Activated CD4-positive, alpha-beta T cell treated with anti-CD3 and anti-CD28 coated beads for 36 hours (primary cell): Measurements from ENCODE around the gene ALPK1. TPM values are rescaled to one million over a fixed set of nuclear protein-coding genes. Genes with fewer than 3 reads are reported as not detected.

Experiments used
- ATAC-seq: fragments of 200-7000 bp; cut with Tn5 transposase; one replicate; pipeline ENCODE4 v1.10.0; 2021; ENCODE audit warnings: mild to moderate bottlenecking, moderate library complexity
- CTCF ChIA-PET: fragments of 350-600 bp; sonication (Branson Sonifier 250); formaldehyde crosslinking; loops from one replicate; lab custom pipeline; 2021; ENCODE audit warnings: antibody characterized with exemption; lab: Charles Lee
- POLR2A ChIA-PET: fragments of 350-600 bp; sonication (Branson Sonifier 250); formaldehyde crosslinking; loops from one replicate; lab custom pipeline; 2021; ENCODE audit warnings: antibody characterized with exemption, inconsistent platforms; lab: Charles Lee
- DNase-seq: peaks from one replicate; pipeline ENCODE4 v3.0.0-alpha.2; 2020
- H3K27ac Mint-ChIP-seq: one replicate; pipeline ENCODE4 v1.8.0; 2021; ENCODE audit warnings: mixed read lengths
- H3K27me3 Mint-ChIP-seq: one replicate; pipeline ENCODE4 v1.8.0; 2021; ENCODE audit warnings: mixed read lengths
- H3K36me3 Mint-ChIP-seq: one replicate; pipeline ENCODE4 v1.8.0; 2021; ENCODE audit warnings: low read depth, mixed read lengths
- H3K4me1 Mint-ChIP-seq: one replicate; pipeline ENCODE4 v1.8.0; 2021; ENCODE audit warnings: mixed read lengths
- H3K4me3 Mint-ChIP-seq: one replicate; pipeline ENCODE4 v1.8.0; 2021; ENCODE audit warnings: mild to moderate bottlenecking, moderate library complexity, mixed read lengths
- H3K9me3 Mint-ChIP-seq: one replicate; pipeline ENCODE4 v1.8.0; 2021; ENCODE audit warnings: low read depth, mixed read lengths
- intact Hi-C, 2 experiments: fragments of 100-400 bp; cut with DNase I in 1 of 2; cut with micrococcal nuclease in 1 of 2; formaldehyde crosslinking; loops; one replicate each; pipeline versions ENCODE4 v1.14.2 to v1.15.1; 2022 to 2024; cut with DNase I, micrococcal nuclease
- total RNA-seq, 2 experiments: library from RNA; stranded (reverse); gene quantifications; one replicate each; pipeline ENCODE4 v1.2.3, GENCODE V29; 2021

Gene ALPK1
- total RNA-seq, 2 experiments from 2014 or later: 23.2 to 24.3 TPM

DNA sequence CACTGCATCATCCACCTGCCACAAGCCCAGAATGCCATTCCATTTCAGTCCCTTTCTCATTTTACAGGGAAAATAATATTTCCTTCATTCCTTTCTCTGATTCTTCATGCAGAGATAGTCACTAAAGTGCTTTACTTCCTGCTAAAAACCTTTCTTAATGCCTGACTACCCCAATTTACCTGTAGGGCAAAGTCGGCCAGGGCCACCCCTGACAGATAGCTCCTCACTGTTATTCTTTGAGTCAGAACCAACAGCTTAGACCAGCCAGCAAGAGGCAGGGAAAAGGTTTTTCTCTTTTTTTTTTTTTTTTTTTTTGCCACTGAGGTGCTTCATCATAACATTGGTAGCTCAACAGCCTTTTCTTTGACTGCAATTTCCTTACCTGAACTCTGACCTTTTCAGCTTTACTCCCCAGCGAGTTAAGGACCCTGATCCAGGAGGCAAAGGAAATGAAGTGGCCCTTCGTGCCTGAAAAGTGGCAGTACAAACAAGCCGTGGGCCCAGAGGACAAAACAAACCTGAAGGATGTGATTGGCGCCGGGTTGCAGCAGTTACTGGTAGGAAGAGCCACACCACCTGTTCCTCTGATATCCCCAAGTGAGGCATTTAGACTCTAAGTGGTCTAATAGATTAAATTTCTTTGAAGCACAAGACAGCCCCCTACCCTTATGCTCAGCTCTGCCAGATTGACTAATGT, 85.0 kb downstream of the ALPK1 start:
- Mint-ChIP-seq H3K36me3 (peaks cover 25% of the 10 kb centered on the region), H3K27me3 (no peaks in the 10 kb centered on the region), H3K4me1 (no peaks in the 10 kb centered on the region), H3K4me3 (no peak overlapping the region), H3K9me3 (no peaks in the 10 kb centered on the region), H3K27ac (no peak overlapping the region)
- DNase-seq (no peak), ATAC-seq (no peak)
- intact Hi-C loops: no loop called here
- POLR2A ChIA-PET: no interaction called here
- CTCF ChIA-PET: interaction anchor here (0.6 kb wide), 2 partner anchors 12 to 70 kb away, joined by 3 read pairs; no protein-coding TSS in a partner anchor

- Mint-ChIP-seq H3K27me3 (no peaks in the 10 kb centered on the region), H3K4me3 (no peak overlapping the region), H3K9me3 (no peaks in the 10 kb centered on the region), H3K4me1 (no peaks in the 10 kb centered on the region), H3K27ac (no peak overlapping the region), H3K36me3 (peaks cover 10% of the 10 kb centered on the region)
- CTCF ChIA-PET: interaction anchor here (2.2 kb wide), 1 partner anchor 9 kb away, joined by 10 read pairs; no protein-coding TSS in a partner anchor
- ATAC-seq (no peak), DNase-seq (no peak)
- intact Hi-C loops: no loop called here
- POLR2A ChIA-PET: no interaction called here
These were observed 88.9 kb downstream of the ALPK1 start for GRCh38 chr4:112386071-112386470.

GRCh38 chr4:112402098-112402497, 104.9 kb downstream of the ALPK1 start:
- Mint-ChIP-seq H3K36me3 (peaks cover 14% of the 10 kb centered on the region), H3K4me1 (no peaks in the 10 kb centered on the region), H3K27ac (no peak overlapping the region), H3K4me3 (no peak overlapping the region), H3K27me3 (no peaks in the 10 kb centered on the region), H3K9me3 (peaks cover 2% of the 10 kb centered on the region)
- DNase-seq (no peak), ATAC-seq (no peak)
- intact Hi-C loops: no loop called here
- CTCF ChIA-PET: no interaction called here
- POLR2A ChIA-PET: no interaction called here

DNA sequence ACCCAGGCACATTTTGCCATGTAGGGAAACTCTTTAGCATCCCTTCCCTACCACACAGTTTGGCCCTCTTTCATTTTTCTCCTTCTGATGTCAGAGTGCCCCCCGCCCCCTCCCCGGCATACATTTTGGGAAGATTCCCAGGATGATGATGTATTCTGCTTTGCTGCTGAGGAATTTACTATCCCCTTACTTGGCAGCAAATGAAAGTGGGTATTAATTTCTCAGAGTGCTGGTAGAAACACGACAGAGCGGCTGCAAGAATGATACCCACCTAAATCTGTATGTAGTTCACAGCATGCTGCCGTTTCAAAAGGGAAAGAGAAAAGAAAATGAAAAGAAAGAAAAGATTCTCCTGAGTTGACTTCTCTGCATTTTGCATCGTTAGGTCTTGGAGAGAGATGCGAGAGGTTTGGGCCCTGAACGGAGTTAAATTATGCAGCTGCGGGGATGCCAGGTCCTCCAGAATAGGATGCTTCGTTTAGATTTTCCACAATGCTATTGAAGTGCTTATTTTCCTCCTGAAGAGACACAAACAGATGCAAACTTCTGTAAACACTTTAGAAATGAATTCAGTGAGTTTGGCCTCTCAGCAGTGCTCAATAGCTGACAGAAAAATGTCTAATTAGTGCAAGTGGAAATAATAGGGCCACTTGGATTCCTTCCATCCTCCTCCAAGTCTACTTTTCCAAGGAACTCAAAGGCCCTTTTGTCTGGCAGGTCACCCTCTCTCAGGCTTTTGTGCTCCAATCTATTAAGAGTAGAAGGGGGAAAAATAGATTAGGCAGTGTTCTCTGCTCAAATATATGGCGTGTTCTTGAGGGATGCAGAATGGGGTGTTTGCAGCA, 106.2 kb downstream of the ALPK1 start:
- no peak overlapping the region for H3K27ac Mint-ChIP-seq
- ATAC-seq: no peak

GRCh38 chr4:112410364-112410763, 113.2 kb downstream of the ALPK1 start:
- ChIA-PET CTCF (no interaction called here), POLR2A (no interaction called here)
- Mint-ChIP-seq H3K27ac (no peak overlapping the region), H3K36me3 (peaks cover 11% of the 10 kb centered on the region), H3K9me3 (no peaks in the 10 kb centered on the region), H3K27me3 (no peaks in the 10 kb centered on the region), H3K4me1 (no peaks in the 10 kb centered on the region), H3K4me3 (no peak overlapping the region)
- DNase-seq (no peak), ATAC-seq (no peak)
- intact Hi-C loops: no loop called here

More for the DNA sequence above, 106.2 kb downstream of the ALPK1 start:
- no peak for DNase-seq
- POLR2A ChIA-PET: no interaction called here
- intact Hi-C loops: no loop called here
- Mint-ChIP-seq H3K9me3 (no peaks in the 10 kb centered on the region), H3K36me3 (peaks cover 11% of the 10 kb centered on the region), H3K4me3 (no peak overlapping the region), H3K4me1 (no peaks in the 10 kb centered on the region), H3K27me3 (no peaks in the 10 kb centered on the region)
- CTCF ChIA-PET: no interaction called here

- intact Hi-C loops: no loop called here
- no peak for DNase-seq
- no peaks in the 10 kb centered on the region for H3K4me1 Mint-ChIP-seq
- H3K9me3 Mint-ChIP-seq: no peaks in the 10 kb centered on the region
- ATAC-seq: no peak
- CTCF ChIA-PET: no interaction called here
- no peak overlapping the region for H3K27ac Mint-ChIP-seq
- peaks cover 11% of the 10 kb centered on the region for H3K36me3 Mint-ChIP-seq
- POLR2A ChIA-PET: no interaction called here
- H3K4me3 Mint-ChIP-seq: no peak overlapping the region
- H3K27me3 Mint-ChIP-seq: no peaks in the 10 kb centered on the region
These were observed 113.6 kb downstream of the ALPK1 start for GRCh38 chr4:112410804-112411203.

DNA sequence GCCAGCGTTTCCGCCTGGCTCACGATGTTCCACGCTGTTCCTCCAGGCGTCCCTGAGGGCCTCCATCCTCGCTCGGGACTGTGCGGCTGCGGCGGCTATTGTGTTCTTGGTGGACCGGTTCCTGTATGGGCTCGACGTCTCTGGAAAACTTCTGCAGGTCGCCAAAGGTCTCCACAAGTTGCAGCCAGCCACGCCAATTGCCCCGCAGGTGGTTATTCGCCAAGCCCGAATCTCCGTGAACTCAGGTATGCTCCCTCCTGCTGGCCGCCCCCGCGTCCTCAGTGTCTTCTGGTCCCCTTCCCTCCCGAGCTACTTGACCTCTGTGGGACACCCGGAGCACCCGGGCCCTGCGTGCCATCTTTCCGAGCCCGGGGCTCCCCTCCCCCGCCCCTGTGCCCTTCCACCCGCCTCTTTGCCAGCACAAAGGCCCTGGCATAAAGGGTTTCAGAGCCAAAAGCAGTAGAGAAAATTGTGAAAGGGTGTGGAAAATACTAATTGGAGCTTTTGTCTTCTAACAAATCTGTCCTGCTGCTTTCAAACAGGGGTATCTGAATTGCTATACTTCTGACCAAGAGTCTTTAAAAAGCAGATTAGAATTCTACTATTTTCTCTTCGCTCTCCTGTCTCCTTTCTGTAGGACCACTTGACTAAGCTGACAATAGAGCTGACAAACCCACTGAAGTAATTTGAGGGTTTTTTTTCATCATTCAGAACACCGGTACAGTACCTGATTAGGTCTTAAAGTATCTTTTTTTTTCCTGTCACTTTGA, 114.8 kb downstream of the ALPK1 start:
- H3K27ac Mint-ChIP-seq: no peak overlapping the region
- DNase-seq (no peak), ATAC-seq (no peak)
- CTCF ChIA-PET: no interaction called here
- H3K9me3 Mint-ChIP-seq: no peaks in the 10 kb centered on the region
- POLR2A ChIA-PET: no interaction called here
- peaks cover 17% of the 10 kb centered on the region for H3K36me3 Mint-ChIP-seq
- intact Hi-C loops: no loop called here
- H3K4me3 Mint-ChIP-seq: no peak overlapping the region
- no peaks in the 10 kb centered on the region for H3K4me1 Mint-ChIP-seq
- no peaks in the 10 kb centered on the region for H3K27me3 Mint-ChIP-seq

DNA sequence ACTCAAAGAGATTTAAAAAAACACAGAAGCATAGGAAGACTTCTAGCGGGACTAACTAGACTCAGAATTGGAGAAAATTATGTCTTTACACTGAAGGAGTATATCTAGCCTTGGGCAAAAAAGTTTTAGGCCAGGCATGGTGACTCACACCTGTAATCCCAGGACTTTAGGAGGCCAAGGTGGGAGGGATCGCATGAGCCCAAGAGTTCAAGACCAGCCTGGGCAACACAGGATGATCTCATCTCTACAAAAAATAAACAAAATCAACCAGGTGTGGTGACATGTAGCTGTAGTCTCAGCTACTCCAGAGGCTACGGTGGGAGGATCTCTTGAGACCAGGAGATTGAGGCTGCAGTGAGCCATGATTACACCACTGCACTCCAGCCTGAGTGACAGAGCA, 119.3 kb downstream of the ALPK1 start:
- ATAC-seq (no peak), DNase-seq (no peak)
- ChIA-PET POLR2A (no interaction called here), CTCF (no interaction called here)
- Mint-ChIP-seq H3K9me3 (no peaks in the 10 kb centered on the region), H3K36me3 (peaks cover 17% of the 10 kb centered on the region), H3K4me1 (no peaks in the 10 kb centered on the region), H3K4me3 (no peak overlapping the region), H3K27me3 (no peaks in the 10 kb centered on the region), H3K27ac (no peak overlapping the region)
- intact Hi-C loops: no loop called here

- Mint-ChIP-seq H3K9me3 (no peaks in the 10 kb centered on the region), H3K4me1 (no peaks in the 10 kb centered on the region), H3K4me3 (no peak overlapping the region), H3K36me3 (peaks cover 14% of the 10 kb centered on the region), H3K27me3 (no peaks in the 10 kb centered on the region), H3K27ac (no peak overlapping the region)
- CTCF ChIA-PET: no interaction called here
- POLR2A ChIA-PET: interaction anchor here (0.5 kb wide), 1 partner anchor 10 kb away, joined by 7 read pairs; no protein-coding TSS in a partner anchor
- DNase-seq: no peak
- intact Hi-C loops: no loop called here
- ATAC-seq: no peak
These were observed 120.9 kb downstream of the ALPK1 start for GRCh38 chr4:112418092-112418491.

DNA sequence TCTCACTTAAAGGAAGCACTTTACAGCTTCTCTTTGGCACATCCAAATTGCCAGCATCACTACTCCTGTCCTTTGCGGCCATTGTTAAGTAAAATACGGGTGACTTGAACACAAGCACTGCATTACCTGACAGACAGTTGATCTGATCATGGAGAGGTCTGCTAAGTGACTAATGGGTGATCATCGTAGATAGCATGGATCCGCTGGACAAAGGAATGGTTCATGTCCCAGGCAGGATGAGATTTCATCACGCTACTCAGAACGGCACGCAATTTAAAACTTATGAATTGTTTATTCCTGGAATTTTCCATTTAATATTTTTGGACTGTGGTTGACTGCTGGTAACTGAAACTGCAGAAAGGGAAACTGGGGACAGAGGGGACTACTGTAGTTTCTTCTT, 124.7 kb downstream of the ALPK1 start:
- H3K27ac Mint-ChIP-seq: no peak overlapping the region
- H3K4me3 Mint-ChIP-seq: no peak overlapping the region
- intact Hi-C loops: no loop called here
- no peaks in the 10 kb centered on the region for H3K4me1 Mint-ChIP-seq
- POLR2A ChIA-PET: interaction anchor here (0.6 kb wide), 1 partner anchor 1786 kb away, joined by 3 read pairs; no protein-coding TSS in a partner anchor
- peaks cover 3% of the 10 kb centered on the region for H3K36me3 Mint-ChIP-seq
- ATAC-seq: no peak
- DNase-seq: no peak
- CTCF ChIA-PET: no interaction called here
- H3K9me3 Mint-ChIP-seq: no peaks in the 10 kb centered on the region
- H3K27me3 Mint-ChIP-seq: no peaks in the 10 kb centered on the region

DNA sequence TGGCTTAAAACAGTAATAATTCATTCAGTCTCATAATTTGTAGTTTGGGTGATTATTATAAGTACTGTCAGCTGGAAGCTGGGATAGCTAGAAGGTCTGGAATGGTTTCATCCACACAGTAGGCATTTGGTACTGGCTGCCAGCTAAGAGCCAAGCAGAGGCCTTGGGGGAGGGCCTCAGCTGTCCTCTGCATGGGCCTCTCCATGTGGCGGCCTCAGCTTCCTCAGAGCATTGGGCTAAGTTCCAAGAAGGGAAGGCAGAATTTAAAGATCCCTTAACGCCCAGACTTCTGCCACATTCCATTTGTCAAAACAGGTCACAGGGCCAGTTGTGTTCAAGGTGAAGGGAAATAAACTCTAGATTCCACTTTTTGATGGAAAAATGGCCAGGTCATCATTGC, 125.5 kb downstream of the ALPK1 start:
- no peak overlapping the region for H3K27ac Mint-ChIP-seq
- ChIA-PET CTCF (no interaction called here), POLR2A (no interaction called here)
- DNase-seq: no peak
- intact Hi-C loops: no loop called here
- no peak for ATAC-seq
- H3K9me3 Mint-ChIP-seq: no peaks in the 10 kb centered on the region
- H3K36me3 Mint-ChIP-seq: peaks cover 6% of the 10 kb centered on the region
- H3K27me3 Mint-ChIP-seq: no peaks in the 10 kb centered on the region
- H3K4me3 Mint-ChIP-seq: no peak overlapping the region
- H3K4me1 Mint-ChIP-seq: no peaks in the 10 kb centered on the region
